DOHH2 (cell line): ENCODE results near the gene FADS3.
"Not testable (repeated sequence)": the region's sequence is repeated elsewhere in the genome, so short reads cannot be mapped to it uniquely, and the experiment has no call there.

ENCODE experiments used
- H3F3A ChIP-seq: fragments of 200-600 bp; sonication (generic), shearing (Covaris generic); 2 replicates; pipeline ENCODE4 v1.6.0; 2016; ENCODE audit warnings: antibody characterized with exemption, mild to moderate bottlenecking; ENCODE audit not compliant: control insufficient read depth, insufficient read depth
- H3K27ac ChIP-seq: fragments of 200-600 bp; sonication (generic); 2 replicates; pipeline ENCODE4 v1.5.1; 2014; ENCODE audit warnings: low read depth, mild to moderate bottlenecking, low read length, moderate library complexity
- H3K27me3 ChIP-seq: fragments of 200-600 bp; sonication (generic); 2 replicates; pipeline ENCODE4 v1.6.1; 2014; ENCODE audit warnings: mild to moderate bottlenecking, low read length, mixed read lengths; ENCODE audit not compliant: control insufficient read depth
- H3K36me3 ChIP-seq: fragments of 200-600 bp; sonication (generic); 2 replicates; pipeline ENCODE4 v1.6.1; 2014; ENCODE audit warnings: mild to moderate bottlenecking, low read length, moderate library complexity, mixed read lengths; ENCODE audit not compliant: control insufficient read depth
- H3K4me1 ChIP-seq: fragments of 200-600 bp; sonication (generic); 2 replicates; pipeline ENCODE4 v1.6.1; 2014; ENCODE audit warnings: mild to moderate bottlenecking, low read length, mixed read lengths; ENCODE audit not compliant: control insufficient read depth
- H3K4me2 ChIP-seq: fragments of 200-600 bp; sonication (generic); 2 replicates; pipeline ENCODE4 v1.6.0; 2014; ENCODE audit warnings: mild to moderate bottlenecking, low read length, moderate library complexity
- H3K4me3 ChIP-seq: fragments of 200-600 bp; sonication (generic); 2 replicates; pipeline ENCODE4 v1.5.1; 2014; ENCODE audit warnings: mild to moderate bottlenecking, low read length, mixed read lengths
- H3K79me2 ChIP-seq: fragments of 200-600 bp; sonication (generic); 2 replicates; pipeline ENCODE4 v1.6.1; 2014; ENCODE audit warnings: mild to moderate bottlenecking, low read length, mixed read lengths; ENCODE audit not compliant: control insufficient read depth
- H3K9me2 ChIP-seq: fragments of 200-600 bp; sonication (generic); replicated peaks from 2 replicates; pipeline ENCODE4 v1.6.1; 2014; ENCODE audit warnings: mild to moderate bottlenecking, low read length, mixed read lengths; ENCODE audit not compliant: control insufficient read depth
- H3K9me3 ChIP-seq: fragments of 200-600 bp; sonication (generic); 2 replicates; pipeline ENCODE4 v1.6.1; 2014; ENCODE audit warnings: antibody characterized with exemption, low read length, mixed read lengths; ENCODE audit not compliant: control insufficient read depth, insufficient read depth
- H4K20me1 ChIP-seq: fragments of 200-600 bp; sonication (generic); 2 replicates; pipeline ENCODE4 v1.6.0; 2014; ENCODE audit warnings: low read depth, mild to moderate bottlenecking, antibody characterized with exemption, low read length, moderate library complexity; ENCODE audit not compliant: control insufficient read depth, insufficient read depth
- CTCF ChIP-seq: fragments of 200-600 bp; sonication (generic); IDR thresholded peaks from one replicate; pipeline ENCODE4 v1.5.1; 2014; ENCODE audit warnings: antibody characterized with exemption, mild to moderate bottlenecking, low read depth, low read length; ENCODE audit not compliant: poor library complexity, severe bottlenecking
- EZH2phosphoT487 ChIP-seq: fragments of 200-600 bp; sonication (generic); IDR thresholded peaks from 2 replicates; pipeline ENCODE4 v1.6.1; 2017; ENCODE audit warnings: borderline replicate concordance, mild to moderate bottlenecking, antibody characterized with exemption, low read length, moderate library complexity, mixed read lengths

The FADS3 gene

GRCh38 chr11:61883947-61884346 is 7.4 kb downstream of the FADS3 start:
- Histone ChIP-seq H3K36me3 (peaks cover 14% of the 10 kb centered on the region), H3K9me3 (peaks cover 5% of the 10 kb centered on the region; the same call in 1 of the 2 replicates), H3K9me2 (no peaks in the 10 kb centered on the region), H3K27ac (no peak overlapping the region), H3K4me2 (no peak overlapping the region), H4K20me1 (no peaks in the 10 kb centered on the region), H3F3A (peaks cover 15% of the 10 kb centered on the region), H3K4me1 (peaks cover 54% of the 10 kb centered on the region), H3K4me3 (no peak overlapping the region), H3K79me2 (peaks cover 30% of the 10 kb centered on the region), H3K27me3 (no peaks in the 10 kb centered on the region)
- TF ChIP-seq EZH2phosphoT487 (no peak), CTCF (no peak)

GRCh38 chr11:61883327-61883726 is 8.0 kb downstream of the FADS3 start:
- Histone ChIP-seq H3K4me3 (no peak overlapping the region), H3K9me2 (no peaks in the 10 kb centered on the region), H3K27me3 (no peaks in the 10 kb centered on the region), H4K20me1 (no peaks in the 10 kb centered on the region), H3K36me3 (peaks cover 20% of the 10 kb centered on the region), H3K27ac (no peak overlapping the region), H3K9me3 (peaks cover 5% of the 10 kb centered on the region; the same call in 1 of the 2 replicates), H3F3A (peaks cover 15% of the 10 kb centered on the region), H3K79me2 (peaks cover 36% of the 10 kb centered on the region), H3K4me2 (no peak overlapping the region), H3K4me1 (peaks cover 61% of the 10 kb centered on the region)
- TF ChIP-seq CTCF, result no peak
- TF ChIP-seq EZH2phosphoT487, result no peak

GRCh38 chr11:61882879-61883278 is 8.5 kb downstream of the FADS3 start:
- H3K4me2 ChIP-seq, result peak overlapping the region; percentile 27; the same call in 1 of the 2 replicates
- no peaks in the 10 kb centered on the region for H3K9me2 ChIP-seq
- no peaks in the 10 kb centered on the region for H4K20me1 ChIP-seq
- no peak overlapping the region for H3K4me3 ChIP-seq
- TF ChIP-seq CTCF, result no peak
- TF ChIP-seq EZH2phosphoT487, result no peak
- peaks cover 5% of the 10 kb centered on the region; the same call in 1 of the 2 replicates for H3K9me3 ChIP-seq
- peaks cover 35% of the 10 kb centered on the region for H3K79me2 ChIP-seq
- no peaks in the 10 kb centered on the region for H3K27me3 ChIP-seq
- H3F3A ChIP-seq, result peaks cover 15% of the 10 kb centered on the region
- peaks cover 64% of the 10 kb centered on the region for H3K4me1 ChIP-seq
- peaks cover 22% of the 10 kb centered on the region for H3K36me3 ChIP-seq
- H3K27ac ChIP-seq, result no peak overlapping the region

- H3K4me2 ChIP-seq, result peak overlapping the region; percentile 27
- H3K36me3 ChIP-seq, result peaks cover 25% of the 10 kb centered on the region
- H3K9me2 ChIP-seq, H3K9me3 ChIP-seq, H3K27me3 ChIP-seq, H4K20me1 ChIP-seq, H3K4me3 ChIP-seq: not testable (repeated sequence)
- peaks cover 30% of the 10 kb centered on the region for H3K79me2 ChIP-seq
- peaks cover 15% of the 10 kb centered on the region for H3F3A ChIP-seq
- H3K4me1 ChIP-seq, result peaks cover 64% of the 10 kb centered on the region
- peak overlapping the region; percentile 98; the same call in 1 of the 2 replicates for H3K27ac ChIP-seq
Measured at GRCh38 chr11:61882267-61882666, 9.1 kb downstream of the FADS3 start.
